HG03139 (cell line): ENCODE measurements around the gene AK5.
"Not testable (repeated sequence)": the region's sequence is repeated elsewhere in the genome, so short reads cannot be mapped to it uniquely, and the experiment has no call there.

Source experiments
- ATAC-seq: cut with Tn5 transposase; IDR thresholded peaks from one replicate; pipeline ENCODE4 v1.9.1; 2021; ENCODE audit not compliant: unreplicated experiment

AK5 gene

GRCh38 chr1:77494026-77494425 is 212.2 kb downstream of the AK5 start:
- ATAC-seq, result no peak

- ATAC-seq, result no peak
These were observed 217.1 kb downstream of the AK5 start for GRCh38 chr1:77498918-77499317.

- ATAC-seq, result no peak
These were observed 217.6 kb downstream of the AK5 start for GRCh38 chr1:77499466-77499865.

- ATAC-seq, result no peak
These were observed 223.2 kb downstream of the AK5 start for GRCh38 chr1:77504986-77505385.

GRCh38 chr1:77506771-77507170 is 225.0 kb downstream of the AK5 start:
- ATAC-seq, result no peak

- ATAC-seq, result no peak
These were observed 227.3 kb downstream of the AK5 start for GRCh38 chr1:77509051-77509492.

GRCh38 chr1:77509898-77510297 is 228.1 kb downstream of the AK5 start:
- no peak for ATAC-seq

- no peak for ATAC-seq
These were observed 229.6 kb downstream of the AK5 start for GRCh38 chr1:77511440-77511840.

- ATAC-seq, result not testable (repeated sequence)
These were observed 230.8 kb downstream of the AK5 start for GRCh38 chr1:77512650-77513049.

GRCh38 chr1:77513839-77514763 is 232.3 kb downstream of the AK5 start:
- no peak for ATAC-seq

- no peak for ATAC-seq
These were observed 233.3 kb downstream of the AK5 start for GRCh38 chr1:77514921-77515776.

GRCh38 chr1:77516106-77516505 is 234.3 kb downstream of the AK5 start:
- no peak for ATAC-seq

GRCh38 chr1:77524038-77524437 is 242.2 kb downstream of the AK5 start:
- no peak for ATAC-seq

- not testable (repeated sequence) for ATAC-seq
These were observed 249.3 kb downstream of the AK5 start for GRCh38 chr1:77531149-77531548.

- not testable (repeated sequence) for ATAC-seq
These were observed 249.9 kb downstream of the AK5 start for GRCh38 chr1:77531596-77532280.

- no peak for ATAC-seq
These were observed 250.8 kb downstream of the AK5 start for GRCh38 chr1:77532641-77533040.

- no peak for ATAC-seq
These were observed 252.0 kb downstream of the AK5 start for GRCh38 chr1:77533660-77534305.

- no peak for ATAC-seq
These were observed 252.6 kb downstream of the AK5 start for GRCh38 chr1:77534456-77534855.

- no peak for ATAC-seq
These were observed 255.0 kb downstream of the AK5 start for GRCh38 chr1:77536813-77537212.

- ATAC-seq, result peak; percentile 70
These were observed 257.2 kb downstream of the AK5 start for GRCh38 chr1:77538956-77539518.
